OCI-LY7 (cell line): Measurements from ENCODE around the gene GYS2.

Experiments
- CTCF ChIP-seq: fragments of 200-600 bp; sonication (generic); conservative IDR thresholded peaks from 2 replicates; pipeline ENCODE4 v1.5.1; 2014; ENCODE audit warnings: mild to moderate bottlenecking, antibody characterized with exemption, low read length, moderate library complexity, mixed read lengths
- EZH2phosphoT487 ChIP-seq: fragments of 200-600 bp; sonication (generic); IDR thresholded peaks from 2 replicates; pipeline ENCODE4 v1.6.1; 2018; ENCODE audit warnings: low read depth, borderline replicate concordance, mild to moderate bottlenecking, mixed run types, antibody characterized with exemption, low read length, moderate library complexity, mixed read lengths

GRCh38 chr12:21602774-21603173 is 1.9 kb downstream of the GYS2 start:
- TF ChIP-seq CTCF = no peak
- TF ChIP-seq EZH2phosphoT487 = no peak
